Naive B cell (primary cell): ENCODE results near the gene SAG. TPM values are rescaled to one million over a fixed set of nuclear protein-coding genes. Genes with fewer than 3 reads are reported as not detected.

Source experiments
- ATAC-seq, 2 donors: fragments of 150-1000 bp; cut with Tn5 transposase; 2 replicates each; pipeline ENCODE4 v1.10.0; 2021; ENCODE audit warnings: low read depth in 2 of 2, mild to moderate bottlenecking in 2 of 2, moderate library complexity in 2 of 2
- DNase-seq: peaks from one replicate; pipeline ENCODE4 v3.0.0; 2022
- H3K27ac Mint-ChIP-seq, 6 donors: one replicate each; pipeline ENCODE4 v1.8.0; 2020 to 2022; ENCODE audit warnings: mild to moderate bottlenecking in 6 of 6, mixed read lengths in 6 of 6, moderate library complexity in 5 of 6, inconsistent platforms in 2 of 6
- H3K27me3 Mint-ChIP-seq, 3 donors: one replicate each; pipeline ENCODE4 v1.8.0; 2021 to 2022; ENCODE audit warnings: mixed read lengths in 3 of 3, mild to moderate bottlenecking in 1 of 3
- H3K36me3 Mint-ChIP-seq, 2 donors: one replicate each; pipeline ENCODE4 v1.8.0; 2020 to 2022; ENCODE audit warnings: mixed read lengths in 2 of 2, inconsistent platforms in 1 of 2, mild to moderate bottlenecking in 1 of 2
- H3K4me1 Mint-ChIP-seq, 3 donors: one replicate each; pipeline ENCODE4 v1.8.0; 2020 to 2022; ENCODE audit warnings: mixed read lengths in 3 of 3, inconsistent platforms in 1 of 3, mild to moderate bottlenecking in 1 of 3, moderate library complexity in 1 of 3
- H3K4me3 Mint-ChIP-seq, 8 donors: one replicate each; pipeline ENCODE4 v1.8.0; 2020 to 2022; ENCODE audit warnings: mild to moderate bottlenecking in 8 of 8, mixed read lengths in 8 of 8, moderate library complexity in 8 of 8, inconsistent platforms in 2 of 8
- H3K9me3 Mint-ChIP-seq, 7 donors: one replicate each; pipeline ENCODE4 v1.8.0; 2020 to 2022; ENCODE audit warnings: mixed read lengths in 7 of 7, mild to moderate bottlenecking in 5 of 7, inconsistent platforms in 2 of 7, moderate library complexity in 1 of 7
- polyA plus RNA-seq, 6 donors: library from polyadenylated mRNA; unstranded; fragments of 300-500 nt; fragmentation: Illumina TruSeq; gene quantifications; one replicate each; pipeline ENCODE4 v1.2.3, GENCODE V29; 2021; ENCODE audit warnings: low read depth in 6 of 6

The SAG gene
- polyA plus RNA-seq, 6 donors from 2014 or later = not detected

DNA sequence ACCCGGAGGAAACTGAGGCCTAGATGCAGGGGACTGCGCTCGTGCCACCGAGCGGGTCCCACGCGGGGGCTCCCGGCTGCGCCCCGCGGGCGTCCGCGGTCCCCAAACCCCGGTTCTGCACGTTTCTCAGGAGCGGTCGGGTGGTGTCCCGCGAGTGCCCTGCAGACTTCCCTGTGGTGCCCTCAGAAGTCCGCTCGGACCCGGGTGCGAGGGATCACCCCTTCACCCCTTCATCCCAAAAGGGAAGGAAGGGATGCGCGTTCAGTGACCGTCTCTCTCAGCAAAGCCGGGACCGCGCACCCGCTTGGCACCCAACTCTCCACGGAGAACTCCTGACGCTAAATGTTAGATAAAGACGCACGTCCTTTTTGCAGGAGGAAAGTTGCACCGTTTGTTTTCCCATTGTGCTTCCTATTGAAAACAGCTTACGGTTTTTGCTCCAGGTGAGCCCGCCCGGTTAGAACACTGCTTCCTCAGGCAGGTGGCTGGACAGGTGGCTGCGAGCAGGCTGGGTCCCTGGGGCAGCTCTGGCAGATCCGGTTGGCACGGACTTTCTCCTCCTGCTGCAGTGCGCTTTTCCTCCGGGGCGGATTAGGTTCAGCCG is 47.5 kb downstream of the SAG start:
- H3K27ac Mint-ChIP-seq = peak overlapping the region; percentile 64 to 96 (median 94)
- ATAC-seq (no peak), DNase-seq (no peak)
- peak overlapping the region; percentile 94 to 98 (median 96) for H3K4me3 Mint-ChIP-seq
- H3K36me3 Mint-ChIP-seq = peaks cover 0 to 5% of the 10 kb centered on the region in 2 donors
- H3K4me1 Mint-ChIP-seq = peaks cover 73 to 89% (median 86%) of the 10 kb centered on the region in 3 donors
- H3K27me3 Mint-ChIP-seq = no peaks in the 10 kb centered on the region
- peaks cover 0 to 2% (median 0%) of the 10 kb centered on the region in 7 donors for H3K9me3 Mint-ChIP-seq

DNA sequence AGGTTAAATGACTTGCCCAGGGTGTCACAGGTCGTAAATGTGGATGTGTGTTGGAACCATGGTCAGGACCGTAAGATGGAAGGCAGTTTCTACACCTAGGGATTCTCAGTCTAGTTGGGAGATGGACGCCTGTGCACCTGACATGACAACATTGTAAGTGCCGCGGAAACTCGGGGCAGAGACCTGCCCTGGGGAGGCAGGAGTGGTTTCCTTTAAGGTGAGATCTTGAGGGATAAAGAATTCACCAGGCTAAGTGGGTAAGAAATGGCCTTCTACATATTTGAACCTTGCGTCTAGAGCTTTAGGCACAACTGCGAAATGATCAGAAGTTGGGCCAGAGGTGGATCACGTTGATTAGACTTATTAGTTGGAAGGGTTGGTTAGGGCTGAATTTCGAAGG is 48.3 kb downstream of the SAG start:
- Mint-ChIP-seq H3K4me1 (peaks cover 71 to 89% (median 84%) of the 10 kb centered on the region in 3 donors), H3K27me3 (no peaks in the 10 kb centered on the region), H3K9me3 (peaks cover 0 to 2% (median 0%) of the 10 kb centered on the region in 7 donors), H3K4me3 (peak overlapping the region; percentile 94 to 98 (median 96)), H3K27ac (peak overlapping the region; percentile 64 to 96 (median 89)), H3K36me3 (peaks cover 0 to 5% of the 10 kb centered on the region in 2 donors)
- DNase-seq (no peak), ATAC-seq (no peak)

DNA sequence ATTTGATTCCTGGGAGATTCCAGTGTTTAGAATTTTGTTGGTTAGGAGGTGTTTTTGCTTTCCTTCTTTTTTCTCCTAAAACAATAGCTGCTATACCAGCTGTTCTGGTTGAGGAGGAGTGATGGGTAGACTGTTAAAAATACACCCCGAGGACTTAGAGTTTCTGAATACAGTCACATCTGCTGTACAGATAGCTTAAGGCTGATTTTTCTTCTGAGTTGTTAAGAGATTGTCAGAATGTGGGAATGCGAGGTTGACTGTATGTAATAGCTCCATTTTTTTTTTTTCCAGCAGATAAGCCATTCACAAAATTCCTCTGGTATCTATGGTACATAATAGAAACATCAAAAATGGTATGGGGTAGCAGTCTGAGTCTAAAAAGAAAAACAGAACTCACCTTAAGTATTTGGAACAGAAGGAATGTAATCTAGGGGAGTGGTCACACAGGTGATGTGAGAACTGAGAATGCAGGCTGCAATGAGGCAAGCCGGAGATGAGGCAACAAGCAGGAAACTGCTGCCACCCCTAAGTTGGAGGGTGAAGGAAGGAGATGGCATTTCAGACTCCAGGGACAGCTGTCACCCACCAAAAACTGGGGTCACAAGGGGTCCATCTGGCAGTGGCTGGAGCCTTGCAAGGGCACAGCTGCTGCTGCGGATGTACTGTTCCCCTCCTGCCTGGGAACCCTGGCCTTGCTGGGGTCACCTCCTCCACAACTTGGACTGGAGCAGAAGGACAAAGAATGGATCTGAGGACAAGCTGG is 49.1 kb downstream of the SAG start:
- Mint-ChIP-seq H3K36me3 (peaks cover 0 to 6% of the 10 kb centered on the region in 2 donors), H3K9me3 (peaks cover 0 to 2% (median 0%) of the 10 kb centered on the region in 7 donors), H3K4me3 (peak overlapping the region; percentile 94 to 98 (median 96)), H3K27ac (peak overlapping the region; percentile 64 to 96 (median 89)), H3K4me1 (peaks cover 72 to 89% (median 86%) of the 10 kb centered on the region in 3 donors), H3K27me3 (no peaks in the 10 kb centered on the region)
- peak; percentile 32 for DNase-seq
- ATAC-seq = no peak

DNA sequence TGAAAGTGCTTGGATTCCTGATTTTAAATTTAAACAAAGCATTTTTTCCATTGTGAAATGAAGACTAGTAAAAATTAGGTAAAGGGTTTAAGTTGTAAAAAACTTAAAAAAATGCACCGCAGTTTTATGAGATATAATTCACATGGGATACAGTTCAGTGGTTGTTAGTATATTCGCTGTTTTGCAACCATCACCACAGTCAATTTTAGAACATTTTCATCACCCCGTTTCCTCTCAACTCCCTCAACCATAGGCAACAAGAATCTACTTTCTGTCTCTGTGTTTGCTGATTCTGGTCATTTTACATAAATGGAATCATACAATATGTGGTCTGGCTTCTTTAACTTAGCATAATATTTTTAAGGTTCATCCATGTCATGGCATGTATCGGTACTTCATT is 50.7 kb downstream of the SAG start:
- Mint-ChIP-seq H3K27ac (peak overlapping the region in 5 of 6 donors; percentile 64 to 93 (median 83)), H3K9me3 (peaks cover 0 to 2% (median 0%) of the 10 kb centered on the region in 7 donors), H3K4me3 (peak overlapping the region; percentile 94 to 98 (median 96)), H3K27me3 (no peaks in the 10 kb centered on the region), H3K36me3 (peaks cover 0 to 20% of the 10 kb centered on the region in 2 donors), H3K4me1 (peaks cover 67 to 86% (median 81%) of the 10 kb centered on the region in 3 donors)
- peak in 1 of 2 donors; percentile 8 for ATAC-seq
- DNase-seq = no peak

DNA sequence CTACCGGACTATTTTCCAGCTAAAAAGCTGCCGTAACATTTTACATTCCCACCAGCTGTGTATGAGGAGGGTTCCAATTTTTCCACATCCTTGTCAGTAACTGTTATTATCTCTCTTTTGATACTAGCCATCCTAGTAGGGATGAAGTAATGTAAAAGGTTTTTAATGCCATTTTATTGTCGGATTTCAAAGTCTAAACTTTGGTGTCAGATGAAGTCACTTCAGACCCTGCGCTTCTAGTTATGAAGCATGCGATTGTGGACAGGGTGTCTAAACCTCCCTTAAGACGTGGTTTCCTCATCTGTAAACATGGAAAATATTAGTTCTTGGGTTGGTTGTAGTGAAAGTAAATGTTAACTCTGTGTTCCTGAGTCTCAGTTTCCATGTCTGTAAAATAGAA is 51.3 kb downstream of the SAG start:
- DNase-seq (no peak), ATAC-seq (no peak)
- peaks cover 4 to 23% of the 10 kb centered on the region in 2 donors for H3K36me3 Mint-ChIP-seq
- peak overlapping the region; percentile 64 to 98 (median 86) for H3K27ac Mint-ChIP-seq
- peaks cover 3 to 8% (median 5%) of the 10 kb centered on the region in 7 donors for H3K9me3 Mint-ChIP-seq
- H3K4me1 Mint-ChIP-seq = peaks cover 67 to 85% (median 80%) of the 10 kb centered on the region in 3 donors
- H3K4me3 Mint-ChIP-seq = peak overlapping the region; percentile 94 to 98 (median 96)
- H3K27me3 Mint-ChIP-seq = no peaks in the 10 kb centered on the region

DNA sequence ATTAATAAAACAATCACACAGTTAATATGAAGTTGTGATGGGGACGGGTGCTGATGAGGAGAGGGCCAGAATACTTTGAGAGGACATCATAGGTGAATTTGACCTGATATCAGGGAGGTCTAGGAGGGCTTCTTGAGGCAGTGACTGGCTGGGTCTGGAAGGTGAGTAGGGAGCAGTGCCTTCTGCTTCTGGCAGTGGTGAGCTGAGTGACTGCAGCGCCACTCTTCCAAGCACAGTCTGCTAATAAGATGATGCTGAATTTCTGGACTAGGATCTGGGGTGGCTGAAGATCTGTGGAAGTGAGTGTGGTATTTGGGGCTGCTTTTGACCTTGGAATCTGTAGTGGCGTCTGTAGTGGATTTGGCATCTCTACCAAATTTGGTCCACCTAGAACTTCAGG is 52.2 kb downstream of the SAG start:
- Mint-ChIP-seq H3K27ac (peak overlapping the region; percentile 64 to 98 (median 86)), H3K4me1 (peaks cover 73 to 91% (median 86%) of the 10 kb centered on the region in 3 donors)

DNA sequence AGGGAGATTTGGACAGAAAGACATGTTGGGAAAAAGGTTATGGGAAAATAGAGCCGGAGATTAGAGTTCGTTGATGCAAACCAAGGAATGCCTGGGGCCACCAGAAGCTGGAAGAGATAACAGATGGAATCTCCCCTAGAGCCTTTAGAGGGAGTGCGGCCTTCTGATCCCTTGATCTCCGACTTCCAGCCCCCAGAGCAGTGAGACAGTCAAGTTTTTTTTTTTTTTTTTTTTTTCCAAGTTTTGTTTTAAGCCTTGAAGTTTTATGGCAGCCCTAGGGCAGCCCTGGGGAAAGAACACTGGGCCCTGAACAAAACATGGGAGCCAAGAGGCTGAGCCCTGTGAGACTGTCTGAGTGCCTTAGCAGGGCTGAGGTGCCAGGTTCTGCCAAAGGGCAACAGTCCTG is 53.2 kb downstream of the SAG start:
- H3K36me3 Mint-ChIP-seq = peaks cover 18 to 32% of the 10 kb centered on the region in 2 donors
- H3K27me3 Mint-ChIP-seq = no peaks in the 10 kb centered on the region
- peaks cover 68 to 91% (median 87%) of the 10 kb centered on the region in 3 donors for H3K4me1 Mint-ChIP-seq
- ATAC-seq (no peak), DNase-seq (no peak)
- H3K9me3 Mint-ChIP-seq = peaks cover 4 to 15% (median 13%) of the 10 kb centered on the region in 7 donors
- H3K4me3 Mint-ChIP-seq = peak overlapping the region in 6 of 8 donors; percentile 1 to 80 (median 11)
- peak overlapping the region; percentile 59 to 95 (median 73) for H3K27ac Mint-ChIP-seq

More for the DNA sequence above, 52.2 kb downstream of the SAG start:
- Mint-ChIP-seq H3K36me3 (peaks cover 13 to 30% of the 10 kb centered on the region in 2 donors), H3K9me3 (peaks cover 4 to 15% (median 13%) of the 10 kb centered on the region in 7 donors), H3K27me3 (no peaks in the 10 kb centered on the region), H3K4me3 (peak overlapping the region; percentile 12 to 98 (median 94))
- ATAC-seq (no peak), DNase-seq (no peak)

DNA sequence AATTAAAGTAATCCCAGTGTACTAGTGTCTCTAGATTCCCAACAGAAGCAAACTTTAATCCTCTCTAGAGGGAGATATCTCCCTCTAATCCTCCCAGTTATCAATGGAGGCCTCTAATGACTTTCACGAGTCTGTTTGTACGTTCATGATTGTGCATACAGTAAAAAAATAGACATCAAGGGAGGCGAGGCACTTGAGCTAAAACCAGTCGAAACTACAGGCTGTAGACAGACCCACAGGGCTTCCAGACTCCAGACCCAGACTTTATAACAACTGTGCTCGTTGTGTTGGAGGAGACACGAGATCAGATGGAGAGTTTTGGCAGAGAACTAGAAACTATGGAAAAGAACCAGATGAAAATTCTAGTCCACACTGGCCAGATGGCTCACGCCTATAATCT is 53.7 kb downstream of the SAG start:
- H3K4me1 Mint-ChIP-seq = peaks cover 68 to 91% (median 87%) of the 10 kb centered on the region in 3 donors

DNA sequence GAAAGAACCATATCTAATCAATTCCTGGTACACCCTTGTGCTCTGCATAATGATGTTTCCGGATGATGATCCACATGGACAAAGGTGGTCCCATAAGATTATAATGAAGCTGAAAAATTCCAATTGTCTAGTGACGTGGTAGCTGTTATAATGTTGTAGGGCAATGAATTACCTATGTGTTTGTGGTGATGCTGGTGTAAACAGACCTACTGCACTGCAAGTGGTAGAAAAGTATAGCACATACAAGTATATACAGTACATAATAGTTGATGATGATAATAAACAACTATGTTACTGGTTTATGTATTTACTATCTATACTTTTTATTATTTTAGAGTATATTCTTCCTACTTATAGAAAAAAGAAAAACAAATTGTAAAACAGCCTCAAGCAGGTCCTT is 55.1 kb downstream of the SAG start:
- no peak for ATAC-seq
- H3K27ac Mint-ChIP-seq = peak overlapping the region in 3 of 6 donors; percentile 6 to 87 (median 12)
- no peaks in the 10 kb centered on the region for H3K27me3 Mint-ChIP-seq
- peaks cover 67 to 91% (median 87%) of the 10 kb centered on the region in 3 donors for H3K4me1 Mint-ChIP-seq
- peaks cover 4 to 15% (median 13%) of the 10 kb centered on the region in 7 donors for H3K9me3 Mint-ChIP-seq
- peaks cover 27 to 37% of the 10 kb centered on the region in 2 donors for H3K36me3 Mint-ChIP-seq
- no peak overlapping the region for H3K4me3 Mint-ChIP-seq
- DNase-seq = no peak

More for the DNA sequence above, 53.7 kb downstream of the SAG start:
- Mint-ChIP-seq H3K4me3 (peak overlapping the region in 5 of 8 donors; percentile 2 to 80 (median 10)), H3K9me3 (peaks cover 4 to 15% (median 13%) of the 10 kb centered on the region in 7 donors), H3K27me3 (no peaks in the 10 kb centered on the region), H3K27ac (peak overlapping the region; percentile 28 to 92 (median 64)), H3K36me3 (peaks cover 23 to 32% of the 10 kb centered on the region in 2 donors)
- DNase-seq (no peak), ATAC-seq (no peak)

DNA sequence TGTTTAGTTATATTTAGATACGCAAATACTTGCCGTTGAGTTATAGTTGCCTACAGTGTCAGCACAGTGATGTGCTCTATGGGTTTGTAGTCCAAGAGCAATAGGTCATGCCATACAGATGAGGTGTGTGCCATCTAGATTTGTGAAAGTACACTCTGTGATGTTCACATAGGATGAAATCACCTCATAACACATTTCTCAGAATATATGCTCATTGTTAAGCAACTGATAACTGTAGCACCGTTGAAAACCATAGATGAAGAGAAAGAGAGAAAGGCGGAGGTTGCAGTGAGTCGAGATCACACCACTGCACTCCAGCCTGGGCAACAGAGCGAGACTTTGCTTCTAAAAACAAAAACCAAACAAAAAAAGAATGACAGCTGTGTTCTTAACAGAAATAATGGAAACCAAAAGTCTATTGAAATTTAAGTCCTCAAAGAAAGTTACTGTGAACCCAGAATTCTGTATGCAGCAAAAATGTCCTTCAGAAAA is 56.2 kb downstream of the SAG start:
- no peak for DNase-seq
- Mint-ChIP-seq H3K4me3 (peak overlapping the region in 5 of 8 donors; percentile 1 to 56 (median 20)), H3K36me3 (peaks cover 27 to 38% of the 10 kb centered on the region in 2 donors), H3K4me1 (peaks cover 66 to 90% (median 87%) of the 10 kb centered on the region in 3 donors), H3K27me3 (no peaks in the 10 kb centered on the region), H3K9me3 (peaks cover 4 to 15% (median 13%) of the 10 kb centered on the region in 7 donors), H3K27ac (peak overlapping the region in 4 of 6 donors; percentile 11 to 95 (median 48))
- no peak for ATAC-seq

DNA sequence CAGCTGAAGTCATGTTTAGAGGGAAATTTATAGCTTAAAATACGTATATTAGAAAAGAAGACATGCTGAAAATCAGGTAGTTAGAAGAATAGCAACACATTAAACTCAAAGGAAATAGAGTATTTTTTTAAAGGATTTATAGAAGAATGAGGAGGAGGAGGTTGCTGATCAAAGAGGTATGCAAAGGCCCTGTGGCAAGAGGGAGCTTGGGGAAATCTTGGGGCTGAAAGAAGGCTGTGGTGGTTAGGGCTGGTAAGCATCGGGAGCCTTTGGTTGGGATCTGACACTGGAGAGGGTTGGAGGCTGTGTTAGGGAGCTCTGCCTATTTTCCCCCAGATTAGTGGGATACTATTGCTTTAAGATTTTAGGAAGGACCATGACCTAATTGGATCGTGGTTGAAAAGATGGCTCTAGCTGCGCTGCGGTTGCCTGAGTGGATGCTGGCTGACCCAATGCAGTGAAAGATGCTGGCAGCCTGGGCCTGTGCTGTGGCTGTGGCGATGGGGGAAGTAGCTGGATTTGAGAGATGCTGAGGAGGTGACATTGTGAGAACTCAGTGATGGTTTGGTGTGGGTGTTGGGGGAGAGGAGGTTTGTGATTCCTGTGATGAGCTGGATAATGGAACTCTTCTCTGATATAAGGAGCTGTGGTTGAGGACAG is 58.4 kb downstream of the SAG start:
- Mint-ChIP-seq H3K27me3 (no peaks in the 10 kb centered on the region), H3K4me1 (peaks cover 61 to 89% (median 88%) of the 10 kb centered on the region in 3 donors), H3K4me3 (peak overlapping the region in 5 of 8 donors; percentile 21 to 55 (median 29)), H3K36me3 (peaks cover 27 to 38% of the 10 kb centered on the region in 2 donors), H3K27ac (peak overlapping the region; percentile 45 to 98 (median 91)), H3K9me3 (peaks cover 4 to 15% (median 13%) of the 10 kb centered on the region in 7 donors)
- no peak for ATAC-seq
- DNase-seq = no peak

DNA sequence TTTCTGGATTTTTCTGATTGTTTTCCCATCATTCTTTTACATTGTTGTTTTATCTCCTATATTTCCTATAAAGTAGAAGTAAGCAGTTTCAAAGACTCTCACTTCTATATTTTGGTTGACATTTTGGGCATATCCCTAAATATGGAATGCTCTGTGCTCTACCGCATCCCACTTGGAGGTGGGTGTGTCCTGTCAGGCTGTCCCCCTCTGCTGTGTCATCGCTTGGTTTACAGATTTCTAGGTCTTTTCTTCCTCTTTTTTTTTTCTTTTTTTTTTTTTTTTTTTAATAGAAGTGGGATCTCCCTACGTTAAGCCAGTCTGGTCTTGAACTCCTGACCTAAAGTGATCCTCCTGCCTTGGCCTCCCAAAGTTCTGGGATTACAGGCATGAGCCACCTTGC is 60.0 kb downstream of the SAG start:
- H3K27ac Mint-ChIP-seq = peak overlapping the region; percentile 56 to 91 (median 86)
- peak overlapping the region in 2 of 8 donors; percentile 16 to 63 for H3K4me3 Mint-ChIP-seq
- peaks cover 58 to 89% (median 87%) of the 10 kb centered on the region in 3 donors for H3K4me1 Mint-ChIP-seq

More for the DNA sequence above, 60.0 kb downstream of the SAG start:
- ATAC-seq (peak in 1 of 2 donors; percentile 48), DNase-seq (no peak)
- H3K9me3 Mint-ChIP-seq = peaks cover 4 to 15% (median 13%) of the 10 kb centered on the region in 7 donors
- no peaks in the 10 kb centered on the region for H3K27me3 Mint-ChIP-seq
- H3K36me3 Mint-ChIP-seq = peaks cover 27 to 30% of the 10 kb centered on the region in 2 donors
